ENCODE data around the gene RYR3.

RYR3 gene

DNA sequence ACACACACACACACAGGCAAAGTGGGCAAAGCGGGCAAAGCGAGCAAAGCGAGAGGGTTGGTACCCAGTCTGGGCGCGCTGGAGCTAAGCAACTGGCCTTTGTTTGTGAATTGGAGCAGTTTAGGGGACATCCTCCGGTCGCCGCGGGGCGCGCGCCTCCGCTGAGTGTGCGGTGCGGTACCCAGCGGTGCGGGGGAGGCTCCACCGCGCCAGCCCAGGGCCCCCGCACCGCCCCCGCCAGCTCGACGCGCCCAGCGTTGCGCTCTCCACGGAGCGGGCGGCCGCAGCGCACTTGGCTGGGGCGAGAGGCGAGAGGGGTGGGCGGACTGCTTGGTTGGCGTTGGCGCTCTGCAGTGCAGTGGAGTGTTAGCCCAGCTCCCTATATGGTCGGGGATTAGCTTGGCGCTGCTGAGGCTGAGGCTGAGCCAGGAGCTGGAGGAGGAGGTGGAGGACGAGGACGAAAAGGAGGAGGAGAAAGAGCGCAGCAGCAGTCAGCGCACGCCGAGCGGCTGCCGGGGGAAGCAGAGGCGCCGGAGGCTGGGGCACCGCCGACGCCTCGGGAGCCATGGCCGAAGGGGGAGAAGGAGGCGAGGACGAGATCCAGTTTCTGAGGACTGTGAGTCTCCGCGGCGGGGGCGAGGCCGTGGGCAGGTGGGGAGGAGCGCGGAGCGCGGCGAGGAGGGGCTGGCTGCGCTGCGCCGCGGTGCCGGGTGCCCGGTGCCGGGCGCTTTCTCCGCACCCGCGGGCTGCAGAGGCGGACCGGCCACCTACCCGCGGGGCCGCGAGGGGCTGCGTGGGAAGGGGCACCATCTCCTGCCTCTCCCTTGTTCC is at the start of gene RYR3:
TSS of gene RYR3 (plus strand) at position 487 of the 831 bp plus-strand sequence. CDS start at position 566, 79 bp downstream.
- DNase-seq, result no peak

DNA sequence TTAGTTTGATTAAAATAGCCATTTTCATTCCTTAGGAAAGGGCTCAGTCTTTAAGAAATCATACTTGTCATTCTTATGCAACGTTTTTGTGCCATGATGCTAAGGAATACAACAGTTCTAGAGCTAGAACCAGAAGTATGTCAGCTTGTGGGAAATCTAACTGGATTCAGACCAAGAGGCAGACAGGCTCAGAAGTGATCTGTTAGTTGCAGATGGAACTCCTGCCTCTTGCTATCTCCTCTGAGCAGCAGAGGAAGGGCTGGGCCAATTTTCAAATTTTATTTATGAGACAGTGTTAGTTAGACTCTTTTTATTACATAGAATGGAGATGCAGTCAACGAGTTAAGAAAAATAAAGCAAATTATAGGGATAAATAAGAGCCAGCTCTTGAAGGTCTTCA is 48.5 kb upstream of the RYR3 start:
- no peak for DNase-seq

DNA sequence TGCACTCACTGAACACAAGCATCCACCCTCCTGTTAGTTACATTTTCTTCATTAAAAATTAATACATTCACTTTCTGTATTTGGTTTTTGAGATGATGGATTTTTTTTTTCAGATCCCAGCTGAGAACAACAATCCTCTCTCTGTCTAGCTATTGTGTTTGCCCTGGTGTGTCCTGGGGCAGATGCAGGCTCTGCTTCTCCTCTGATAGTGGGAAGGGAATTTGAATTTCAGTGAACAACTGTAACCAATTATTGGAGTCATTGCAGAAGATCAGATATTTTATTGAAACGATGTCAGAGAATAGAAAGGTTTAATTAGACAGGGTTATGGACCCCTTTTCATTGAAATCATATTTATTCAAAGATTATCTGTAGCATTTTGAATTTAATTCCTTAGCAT is 33.1 kb upstream of the RYR3 start:
- no peak for DNase-seq

DNA sequence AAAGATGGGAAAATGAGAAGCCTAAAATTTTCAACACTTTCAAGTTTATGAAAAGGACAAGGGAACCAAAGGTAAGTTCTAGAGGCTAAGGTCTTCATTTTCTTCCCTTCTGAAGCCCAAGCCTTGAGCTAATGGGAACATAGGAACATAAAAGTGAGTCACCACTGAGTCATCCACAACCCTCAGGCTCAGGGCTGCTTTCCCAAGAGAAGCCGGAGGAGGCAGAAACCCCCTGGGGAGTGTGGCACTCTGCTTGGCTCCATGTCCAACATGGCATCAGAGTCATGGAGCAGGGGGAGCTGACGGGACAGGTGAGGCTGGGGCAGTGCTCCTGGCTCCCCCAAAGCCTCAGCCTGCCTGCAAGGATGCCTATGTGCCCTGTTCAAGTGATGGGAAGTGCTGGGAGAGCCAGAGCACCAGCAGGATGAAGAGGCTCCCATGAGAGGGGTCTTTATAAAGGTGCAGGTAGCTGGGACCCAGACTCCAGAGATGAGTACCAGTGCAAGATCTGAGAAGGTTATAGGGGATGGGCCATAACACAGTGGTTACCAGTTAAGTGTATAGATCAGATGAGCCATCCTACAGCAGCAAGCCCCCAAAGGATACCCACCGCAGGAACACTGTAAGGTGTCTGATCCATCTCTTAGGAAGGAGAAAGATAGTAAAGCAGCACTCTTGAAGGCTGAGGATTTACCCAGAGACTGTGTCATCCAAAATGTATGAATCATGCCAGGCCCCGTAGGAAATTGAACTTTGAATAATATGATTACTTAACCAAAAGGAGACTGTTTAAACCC is 31.8 kb upstream of the RYR3 start:
- DNase-seq, result peak; percentile 86

DNA sequence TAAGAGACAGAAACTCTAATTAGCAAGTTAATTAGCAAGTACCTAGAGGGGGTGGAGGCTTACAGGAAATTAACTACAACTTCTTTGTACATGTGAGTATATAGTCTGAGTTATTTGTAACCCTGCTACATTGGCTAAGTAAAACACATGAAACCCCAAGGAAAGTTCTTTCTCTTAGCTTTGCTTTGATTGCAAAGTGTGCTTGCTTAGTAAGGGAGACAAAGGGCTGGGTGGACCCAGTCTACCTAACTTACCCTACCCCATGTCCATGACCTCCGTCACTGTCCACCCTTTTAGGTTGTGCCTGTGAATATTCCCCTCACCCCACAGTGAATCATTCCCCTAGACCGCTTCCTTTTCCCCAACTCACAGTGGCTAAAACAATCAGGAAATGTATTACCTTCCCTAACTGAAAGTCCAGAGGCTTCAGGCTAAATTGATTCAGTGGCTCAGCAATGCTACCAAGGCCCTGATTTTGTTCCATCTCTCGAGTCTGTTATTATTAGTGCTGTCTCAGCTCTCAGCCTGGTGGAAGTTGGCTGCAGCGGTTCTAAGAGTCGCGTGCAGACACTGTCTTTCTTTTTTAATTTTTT is 31.1 kb upstream of the RYR3 start:
- DNase-seq, result peak; percentile 14

DNA sequence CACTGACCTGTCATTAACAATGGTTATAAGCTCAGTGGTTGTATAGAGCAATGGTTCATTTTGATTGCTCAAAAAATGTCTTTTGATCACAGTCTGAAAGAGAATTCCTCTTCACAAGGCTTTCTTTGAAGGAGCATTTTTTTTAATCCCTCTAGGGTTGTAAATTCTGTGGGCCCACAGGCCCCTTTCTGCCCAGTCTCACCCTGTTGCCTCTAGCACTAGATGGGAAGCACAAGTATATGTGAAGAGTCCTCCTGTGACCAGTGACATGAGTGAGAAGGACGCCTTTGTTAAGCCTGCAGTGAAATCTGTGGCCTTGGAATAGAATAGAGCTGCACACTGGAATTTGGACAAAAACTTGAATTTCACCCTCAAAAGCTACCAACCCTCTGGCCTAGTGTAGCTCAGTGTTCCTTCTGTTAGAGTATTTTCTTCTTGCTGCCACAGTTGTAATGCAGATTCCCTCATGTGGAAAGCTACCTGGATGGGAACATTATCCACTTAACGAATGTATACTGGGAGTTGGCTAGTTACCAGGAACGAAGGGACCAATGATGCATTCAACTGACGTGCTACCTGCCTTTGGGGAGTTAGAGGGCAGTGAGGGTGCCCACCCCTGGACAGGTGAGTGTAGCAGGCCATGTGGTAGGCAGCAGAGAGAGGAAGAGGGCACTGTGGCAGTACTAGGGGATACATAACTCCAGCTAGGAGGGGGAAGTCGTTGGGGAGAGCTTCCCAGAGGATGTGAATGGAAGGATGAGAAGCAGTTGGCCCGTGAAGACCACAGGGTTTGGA is 28.3 kb upstream of the RYR3 start:
- no peak for DNase-seq

DNA sequence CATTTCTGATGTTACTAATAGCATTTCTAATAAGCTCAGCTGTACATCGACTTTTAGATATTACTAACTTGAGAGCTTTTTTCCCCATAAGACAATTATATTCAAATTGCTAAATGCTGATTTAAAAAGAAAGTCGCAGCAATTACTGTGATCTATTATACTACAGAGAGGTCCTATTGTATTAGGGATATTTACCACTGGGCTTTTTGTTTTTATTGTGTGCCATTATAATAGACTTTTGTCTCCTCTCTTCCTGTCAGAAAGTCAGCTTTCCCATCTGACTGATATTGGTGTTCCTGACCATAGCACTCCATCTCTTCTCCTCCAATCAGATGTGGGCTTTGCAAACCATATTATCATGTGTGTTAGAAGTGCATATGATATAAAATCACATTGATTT is 27.2 kb upstream of the RYR3 start:
- no peak for DNase-seq

DNA sequence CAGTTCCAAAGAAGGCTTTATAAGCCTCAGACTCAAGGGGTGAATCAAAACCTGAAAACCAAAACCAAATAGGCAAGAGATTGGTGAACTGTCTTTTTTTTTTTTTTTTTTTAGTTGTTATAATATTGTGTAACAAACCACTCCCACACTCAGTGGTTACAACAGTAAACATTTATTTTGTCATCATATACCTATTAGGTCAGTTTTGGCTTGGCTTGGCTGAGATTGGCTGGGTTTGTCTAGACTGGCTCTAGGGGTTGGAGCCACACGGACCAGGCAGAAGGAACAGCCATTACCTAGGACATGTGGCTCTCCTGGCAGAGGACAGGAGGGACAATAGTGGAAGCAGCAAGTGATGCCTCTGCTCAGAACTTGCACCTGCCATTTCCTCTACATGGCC is 26.4 kb upstream of the RYR3 start:
- DNase-seq, result peak; percentile 15

DNA sequence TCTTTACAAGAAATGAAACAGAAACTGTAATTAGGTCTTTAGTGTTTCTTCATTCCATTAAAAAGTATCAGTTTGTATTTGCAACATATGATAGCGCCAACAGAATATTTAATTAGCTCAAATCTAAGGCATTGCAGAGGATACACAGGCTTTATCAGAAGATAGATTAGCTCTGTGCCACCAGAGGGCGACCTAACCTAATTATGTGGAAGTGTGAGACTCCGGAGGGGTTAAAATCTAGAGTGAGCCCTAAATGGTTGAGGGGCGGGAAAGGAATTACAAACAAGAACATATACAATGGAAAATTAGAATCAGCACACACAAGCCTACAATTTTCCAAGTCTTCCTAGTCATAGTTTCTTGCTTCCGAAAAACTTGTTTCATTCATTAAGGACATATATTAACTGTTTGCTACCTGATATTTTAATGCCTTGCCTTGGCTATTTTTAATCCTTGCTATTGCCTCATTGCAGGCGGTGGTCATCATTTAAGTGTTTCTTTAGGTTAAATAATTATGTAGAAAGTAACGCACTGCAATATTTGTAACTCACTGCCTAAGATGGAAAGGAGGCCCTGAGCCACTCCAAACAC is 18.0 kb upstream of the RYR3 start:
- DNase-seq, result peak; percentile 71

DNA sequence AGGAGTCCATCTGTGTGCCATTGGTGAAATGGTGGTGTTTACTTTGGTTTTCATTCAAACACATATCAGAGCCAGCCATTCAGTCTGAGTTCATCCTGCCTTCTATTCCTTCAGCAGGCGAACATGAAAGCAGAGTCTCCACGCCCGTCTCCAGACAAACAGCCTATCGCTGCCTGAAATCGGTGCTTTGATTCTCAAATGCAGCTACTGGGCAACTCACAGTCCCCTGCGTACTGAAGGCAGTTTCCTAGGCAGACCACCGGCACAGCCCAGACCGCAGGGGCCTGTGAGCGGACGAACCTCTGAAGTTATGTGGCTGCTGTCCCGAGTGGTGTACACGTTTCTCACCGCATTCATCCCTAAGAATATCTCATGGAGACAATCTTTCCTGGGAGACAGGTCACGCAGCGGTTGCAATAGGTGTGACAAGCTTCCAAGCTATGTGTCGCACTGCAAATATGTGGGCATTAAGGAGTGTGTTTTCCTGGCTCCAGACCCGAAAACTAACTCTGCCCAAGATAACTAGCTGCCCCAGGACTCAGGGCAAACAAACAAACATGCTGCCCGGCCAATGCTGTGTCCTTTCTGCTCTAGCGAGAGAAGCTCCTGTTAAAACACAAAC is 16.9 kb upstream of the RYR3 start:
- DNase-seq, result no peak

DNA sequence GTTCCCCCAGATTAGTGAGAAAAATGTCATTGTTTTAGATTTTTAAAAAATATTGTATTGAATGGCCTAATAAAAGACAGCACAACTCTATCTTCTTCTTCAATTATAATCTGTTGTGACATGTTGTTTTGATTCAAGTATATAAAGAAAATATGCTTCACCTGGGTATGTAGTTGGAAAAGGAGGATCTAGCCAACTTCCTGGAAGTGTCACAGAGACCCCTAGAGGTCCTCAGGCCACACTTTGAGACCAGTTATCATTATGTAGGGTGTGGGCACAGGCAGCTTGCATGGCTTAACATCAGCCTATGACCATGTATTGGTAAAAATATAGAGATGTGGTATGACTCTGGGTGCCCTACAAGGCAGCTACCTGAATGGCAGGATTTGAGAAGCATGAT is 14.7 kb upstream of the RYR3 start:
- DNase-seq, result no peak

DNA sequence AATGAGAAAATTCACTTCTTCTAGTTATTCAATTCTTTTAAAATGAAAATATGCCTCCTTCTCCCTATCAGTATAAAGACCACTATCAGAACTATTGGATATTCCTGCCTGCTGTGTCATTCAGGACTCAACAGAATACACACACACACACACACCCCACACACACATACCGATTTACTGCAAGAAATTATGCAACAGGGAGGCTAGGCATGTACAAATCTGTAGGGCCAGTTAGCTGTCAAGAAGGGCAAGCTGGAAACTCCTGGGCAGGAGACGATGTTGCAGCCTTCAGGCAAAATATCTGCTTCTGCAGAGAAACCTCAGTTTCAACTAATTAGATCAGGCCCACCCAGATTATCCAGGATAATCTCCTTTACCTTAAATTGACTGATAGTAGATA is 13.9 kb upstream of the RYR3 start:
- no peak for DNase-seq

DNA sequence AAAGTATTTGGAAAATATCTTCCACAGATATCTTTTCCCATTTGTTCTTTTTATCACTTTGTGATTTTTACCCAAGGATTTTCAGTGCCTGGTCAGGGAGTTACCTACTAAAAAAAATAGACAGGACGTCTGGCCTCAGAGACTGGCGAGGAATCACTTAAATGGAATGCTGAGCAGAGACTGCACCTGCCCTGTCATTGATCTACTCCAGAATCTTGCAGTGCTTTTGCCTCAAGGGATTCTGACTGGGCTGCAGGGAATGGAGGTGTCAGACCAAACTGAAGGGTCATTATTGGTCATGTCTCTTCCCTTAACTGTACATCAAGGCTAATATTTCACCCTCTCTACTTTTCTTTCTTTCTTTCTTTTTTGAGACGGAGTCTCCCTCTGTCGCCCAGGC is 12.1 kb upstream of the RYR3 start:
- DNase-seq, result no peak

DNA sequence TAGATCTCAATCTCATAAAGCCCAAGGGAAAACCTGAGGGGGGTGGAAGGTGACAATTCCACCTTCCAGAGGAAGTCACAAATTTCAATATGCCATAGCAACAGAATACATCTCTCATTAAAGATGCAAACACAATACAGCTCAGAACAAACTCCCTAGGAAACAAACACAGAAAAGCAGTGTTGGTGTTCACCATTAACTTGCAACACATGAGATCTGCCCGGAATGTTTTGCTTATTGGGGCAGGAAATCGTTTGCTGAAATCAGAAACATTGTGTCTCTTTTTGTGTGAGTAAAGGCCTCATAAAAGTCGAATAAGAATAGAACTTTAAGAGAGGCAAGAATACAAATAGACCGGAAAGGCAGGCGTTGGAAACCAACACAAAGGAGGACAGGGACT is 5.8 kb upstream of the RYR3 start:
- no peak for DNase-seq

DNA sequence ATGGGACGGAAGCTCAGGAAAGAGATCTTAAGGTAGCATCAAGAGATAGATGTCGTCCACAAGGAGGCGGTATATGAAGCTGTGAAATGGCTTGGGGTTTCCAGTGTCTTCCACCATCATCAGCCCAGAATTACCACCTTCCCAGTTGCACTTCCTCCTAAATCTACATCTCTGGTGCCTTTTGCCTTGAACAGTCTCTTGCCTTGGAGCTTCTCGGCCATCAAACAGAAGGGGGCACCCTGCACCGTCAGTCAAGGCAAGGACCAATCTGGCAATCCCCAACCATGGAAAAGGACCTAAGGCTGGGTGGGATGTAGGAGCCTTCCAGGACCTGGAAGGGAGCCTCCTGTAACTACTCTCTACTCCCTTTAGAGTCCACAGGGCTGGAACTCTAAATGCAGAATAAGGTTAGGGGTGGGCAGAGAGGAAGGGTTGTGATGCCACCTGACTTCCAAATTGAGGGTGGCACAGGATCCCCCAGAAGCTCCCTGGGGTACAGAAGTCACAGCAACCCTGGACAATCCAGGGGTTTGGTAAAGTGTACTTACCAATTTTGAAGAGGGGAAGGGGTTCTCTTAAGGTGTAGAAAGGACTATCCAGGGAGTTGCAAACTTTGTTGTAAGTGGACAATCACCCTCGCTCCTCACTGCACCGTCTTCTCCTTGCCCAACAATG is 1.0 kb upstream of the RYR3 start:
- DNase-seq, result peak; percentile 25

DNA sequence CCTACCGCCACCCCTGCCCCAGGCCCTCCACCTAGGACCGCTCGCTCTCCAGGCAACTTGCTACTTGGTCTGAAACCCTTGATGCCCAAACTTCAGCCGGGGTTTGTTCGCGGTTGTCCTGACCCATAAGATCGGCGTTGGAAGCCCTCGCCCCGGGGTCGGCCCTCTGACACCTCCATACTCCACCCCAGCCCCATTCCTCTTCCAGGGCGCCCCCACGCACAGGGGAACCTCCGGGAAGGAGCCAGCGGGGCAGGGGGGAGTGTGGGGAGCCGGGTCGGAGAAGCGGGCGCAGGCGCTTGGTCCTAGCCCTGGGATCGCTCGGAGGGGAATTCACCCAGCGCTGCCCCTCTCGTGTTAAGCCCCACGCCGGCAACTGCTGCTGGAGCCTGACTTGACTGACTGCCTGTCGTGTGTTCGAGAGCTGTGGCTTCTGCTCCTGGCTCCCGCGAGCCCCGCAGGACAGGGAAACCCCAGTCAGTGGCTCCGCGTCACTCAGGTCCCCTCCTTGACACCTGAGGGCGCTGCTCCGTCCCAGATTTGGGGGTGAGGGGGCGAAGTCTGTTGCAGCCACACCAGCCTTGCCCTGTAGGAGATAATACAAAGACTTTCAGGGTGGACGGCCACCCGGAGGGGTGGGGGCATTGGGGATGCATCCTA is 675 bp downstream of the RYR3 start:
- DNase-seq, result no peak

DNA sequence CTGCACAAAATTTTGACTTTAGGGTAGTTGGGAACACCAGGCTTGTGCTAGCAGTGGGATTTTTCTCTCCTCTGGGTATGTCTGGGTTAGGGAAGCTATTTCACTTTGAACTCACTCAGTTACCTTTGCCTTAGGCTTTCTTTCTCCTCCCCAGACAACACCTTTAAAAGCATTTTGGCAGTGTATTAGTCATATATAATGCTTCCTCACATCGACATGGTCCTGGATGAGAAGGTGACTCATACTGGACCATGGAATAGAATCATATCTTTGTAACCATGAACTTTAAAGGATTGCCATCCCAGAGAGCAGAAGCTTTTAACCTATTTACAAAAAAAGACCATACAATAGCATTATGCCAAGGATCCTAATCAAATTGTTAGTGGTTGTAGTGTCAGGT is 2.7 kb downstream of the RYR3 start:
- DNase-seq, result no peak

DNA sequence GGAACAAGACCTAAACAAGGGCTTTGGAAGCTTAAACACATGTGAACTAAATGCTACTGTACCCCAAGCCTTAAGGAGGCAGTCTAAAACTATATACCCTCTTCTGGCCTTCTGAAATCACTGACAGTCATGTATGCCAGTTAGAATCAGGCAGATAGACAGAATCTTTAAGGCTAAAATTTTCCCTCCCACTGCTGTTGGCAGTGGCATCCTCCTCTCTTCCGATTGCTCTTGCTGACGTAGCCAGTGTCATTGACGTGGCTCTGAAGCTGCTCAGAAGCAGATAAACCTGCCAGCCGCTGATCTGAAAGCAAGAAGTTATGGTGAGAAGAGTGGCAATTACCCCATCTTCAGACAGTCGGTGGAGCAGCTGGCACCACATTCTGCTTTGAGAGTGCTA is 3.3 kb downstream of the RYR3 start:
- DNase-seq, result no peak

DNA sequence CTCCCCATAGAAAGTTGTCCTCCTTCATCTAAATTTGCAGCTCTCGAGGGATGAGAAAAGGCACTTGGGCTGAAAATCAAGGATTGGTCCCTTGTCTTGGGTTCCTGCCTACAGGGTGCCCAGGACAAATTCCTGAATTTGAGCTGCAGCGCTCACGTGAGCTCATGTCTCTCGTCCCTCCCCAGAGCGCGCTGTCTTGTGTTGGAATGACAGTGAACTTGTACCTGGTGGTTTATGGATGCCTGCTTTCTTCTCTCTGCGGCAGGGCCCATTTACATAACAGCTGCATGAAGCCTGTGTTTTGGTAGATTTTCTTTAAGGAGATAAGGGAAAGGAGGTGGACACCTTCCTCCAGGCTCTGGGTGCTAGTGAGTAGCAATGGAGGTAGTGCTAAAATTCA is 4.3 kb downstream of the RYR3 start:
- no peak for DNase-seq

DNA sequence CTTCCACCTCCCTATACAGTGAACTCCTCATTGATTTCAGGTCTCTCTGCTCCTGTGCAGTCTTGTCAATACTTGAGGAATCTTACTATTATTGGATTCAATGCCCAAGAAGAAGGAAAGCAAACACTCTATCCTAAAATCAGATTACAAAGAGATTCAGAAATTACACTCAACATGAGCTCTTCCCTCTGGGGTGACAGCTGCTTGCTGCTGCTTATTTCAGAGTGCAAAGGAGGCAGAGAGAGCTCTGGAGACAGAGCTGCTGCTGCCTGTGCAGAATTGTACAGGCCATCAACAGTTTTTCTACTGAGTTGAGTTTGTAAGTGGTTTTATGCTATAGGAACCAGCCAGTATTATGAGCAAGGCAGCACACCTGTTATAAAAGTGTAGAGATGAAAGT is 7.1 kb downstream of the RYR3 start:
- no peak for DNase-seq

DNA sequence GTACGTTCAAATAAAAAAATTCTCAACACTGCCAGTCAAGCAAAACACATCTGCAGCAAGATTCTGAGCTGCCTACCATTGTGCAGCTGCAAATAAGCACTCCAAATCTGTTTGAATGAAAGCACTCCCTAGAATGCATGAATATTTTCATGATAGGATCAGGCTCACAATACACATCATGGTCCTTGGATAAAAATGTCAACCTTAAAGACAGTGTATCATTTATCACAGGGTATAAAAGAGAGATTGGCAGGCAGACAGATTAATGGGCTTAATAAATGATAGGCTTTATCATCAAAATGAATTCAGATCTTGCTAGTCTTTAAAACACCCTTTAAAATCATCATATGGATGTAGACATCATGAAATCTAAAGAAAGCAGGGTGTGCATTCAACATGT is 9.2 kb downstream of the RYR3 start:
- no peak for DNase-seq

All from suppressor macrophage treated with lipopolysaccharide for 4 hours (primary cell).